ENCODE results near the gene NR2C2AP.
"Not testable (repeated sequence)": the region's sequence is repeated elsewhere in the genome, so short reads cannot be mapped to it uniquely, and the experiment has no call there.

The NR2C2AP gene

DNA sequence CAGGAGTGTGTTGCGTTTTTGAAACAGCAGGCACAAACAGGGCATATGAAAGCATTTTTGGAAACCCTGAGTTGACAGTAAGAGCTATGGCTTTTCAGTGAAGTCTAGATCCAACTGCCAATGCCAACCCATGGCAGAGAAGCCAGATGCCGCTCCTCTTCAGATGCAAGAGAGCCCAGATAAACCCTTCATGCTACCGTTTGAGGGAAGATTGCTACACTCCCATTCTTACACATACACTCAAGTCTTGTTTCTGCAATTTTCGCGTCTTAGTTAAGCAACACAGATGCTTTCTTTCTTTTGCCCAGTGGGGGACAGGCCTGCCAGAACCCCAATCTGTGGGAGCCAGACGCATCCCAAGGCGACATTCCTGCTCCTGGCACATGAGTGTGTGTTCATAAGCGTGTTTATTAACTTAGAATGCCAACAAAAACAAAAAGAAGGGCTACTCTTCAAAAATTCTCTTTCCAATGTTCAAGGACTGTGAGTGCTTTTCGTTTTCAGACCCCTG is 21.7 kb downstream of the NR2C2AP start:
- DNase-seq (ENCODE audit: low read depth) = no peak

DNA sequence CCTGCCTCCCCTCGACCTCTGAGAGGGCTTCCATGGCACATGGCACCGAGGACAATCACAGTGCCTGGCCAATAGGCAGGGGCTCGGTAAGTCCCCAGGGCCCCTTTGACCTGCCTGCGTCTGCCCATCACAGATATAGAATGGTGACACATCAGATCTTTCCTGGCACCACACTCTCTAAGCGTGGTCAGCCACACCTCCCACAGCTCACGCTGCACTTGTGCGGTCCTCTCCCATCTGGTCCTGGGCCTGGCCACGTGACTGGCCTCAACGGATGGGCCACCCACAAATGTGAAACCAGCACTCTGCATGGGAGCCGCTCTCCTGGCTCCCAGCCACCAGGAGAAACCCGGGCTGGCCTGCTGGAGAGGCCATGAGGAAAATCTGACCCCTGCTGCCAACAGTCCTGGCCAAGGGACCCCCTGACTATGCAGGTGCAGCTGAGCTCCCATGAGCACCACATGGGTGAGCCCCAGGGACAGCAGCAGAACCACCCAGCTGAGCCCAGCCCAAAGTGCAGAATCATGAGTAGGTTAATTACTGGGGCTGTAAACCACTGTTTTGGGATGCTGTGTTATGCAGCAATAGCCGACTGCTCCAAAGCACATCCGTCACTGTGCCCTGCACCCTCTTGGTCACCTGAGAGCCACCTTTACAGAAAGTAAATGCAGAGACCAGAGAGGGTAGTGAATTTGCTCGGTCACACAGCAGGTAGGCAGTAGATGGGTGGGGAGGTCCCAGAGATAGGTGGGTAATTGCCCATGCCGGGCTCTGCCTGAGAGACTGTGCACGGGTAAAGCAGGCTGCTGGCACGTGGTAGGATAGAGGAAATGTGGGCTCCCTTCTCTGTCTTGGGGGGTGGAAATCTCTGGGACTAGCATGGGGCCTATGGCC is 23.4 kb downstream of the NR2C2AP start:
- DNase-seq (ENCODE audit: low read depth) = no peak

DNA sequence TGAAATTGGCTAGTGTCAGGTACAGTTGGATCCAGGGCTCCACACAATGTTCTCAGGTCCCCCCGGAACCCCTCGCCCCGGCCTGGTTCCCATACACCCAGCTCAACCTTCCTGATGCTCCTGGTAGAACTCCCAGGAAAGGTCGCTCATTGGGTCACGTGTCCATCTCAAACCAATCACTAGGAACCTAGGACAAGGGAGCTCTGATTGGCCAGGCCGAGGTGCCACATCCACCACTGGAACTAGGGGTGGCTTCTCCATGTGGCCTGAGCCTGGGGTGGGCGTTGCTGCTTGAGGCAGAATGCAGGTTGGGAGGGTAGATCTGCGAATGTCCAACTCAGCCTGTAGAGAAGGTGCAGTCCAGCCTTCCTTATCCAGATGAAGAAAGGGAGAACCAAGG is 26.3 kb downstream of the NR2C2AP start:
- no peak for DNase-seq (ENCODE audit: low read depth)

DNA sequence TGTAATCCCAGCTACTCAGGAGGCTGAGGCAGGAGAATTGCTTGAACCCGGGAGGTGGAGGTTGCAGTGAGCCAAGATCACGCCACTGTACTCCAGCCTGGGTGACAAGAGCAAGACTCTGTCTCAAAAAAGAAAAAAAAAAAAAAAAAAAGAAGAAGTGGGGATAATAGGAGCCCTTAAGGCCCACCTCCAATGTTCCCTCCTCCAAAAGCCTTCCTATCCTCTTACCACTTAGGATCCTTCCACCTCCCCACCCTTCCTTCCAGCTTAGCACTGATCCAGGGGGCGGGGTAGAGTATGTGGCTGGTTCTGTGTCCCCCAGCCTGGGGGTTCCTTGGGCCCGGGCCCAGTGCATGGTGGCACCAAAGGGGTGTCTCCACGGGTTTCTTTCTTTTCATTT is 30.0 kb downstream of the NR2C2AP start:
- not testable (repeated sequence) for DNase-seq (ENCODE audit: low read depth)

DNA sequence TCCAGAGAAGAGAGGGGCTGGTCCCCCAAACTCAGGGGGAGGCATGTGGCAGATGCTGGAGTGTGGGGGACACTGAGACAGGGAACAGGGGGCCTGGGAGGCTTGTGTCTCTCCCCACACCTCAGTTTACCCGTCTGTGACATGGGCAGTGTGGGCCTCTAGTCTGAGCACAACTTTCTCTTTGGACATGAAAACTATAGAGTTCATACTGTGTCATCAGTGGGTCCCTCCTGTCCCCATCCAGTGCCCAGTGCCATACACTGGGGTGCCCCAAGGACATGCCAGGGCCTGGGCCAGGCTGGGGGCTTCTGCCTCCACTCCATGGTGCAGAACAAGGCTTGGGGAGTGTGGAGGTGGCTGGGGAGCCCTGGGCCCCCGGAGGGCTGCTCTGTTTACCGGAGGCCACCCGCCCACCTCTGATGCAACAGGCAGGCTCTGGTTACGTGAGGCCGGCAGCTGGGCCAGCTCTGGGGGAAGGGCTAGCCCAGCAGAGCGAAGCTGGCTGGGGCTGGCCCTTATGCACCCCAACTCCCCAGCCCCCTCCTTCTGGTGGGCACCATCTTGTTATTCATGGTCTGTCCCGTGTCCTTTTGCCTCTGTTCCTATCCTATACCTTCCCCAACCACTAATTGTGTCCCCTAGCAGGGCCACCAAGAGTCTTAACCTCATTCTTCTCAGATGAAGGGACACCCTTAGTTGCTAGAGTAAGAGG is 31.2 kb downstream of the NR2C2AP start:
- DNase-seq (ENCODE audit: low read depth) = no peak

DNA sequence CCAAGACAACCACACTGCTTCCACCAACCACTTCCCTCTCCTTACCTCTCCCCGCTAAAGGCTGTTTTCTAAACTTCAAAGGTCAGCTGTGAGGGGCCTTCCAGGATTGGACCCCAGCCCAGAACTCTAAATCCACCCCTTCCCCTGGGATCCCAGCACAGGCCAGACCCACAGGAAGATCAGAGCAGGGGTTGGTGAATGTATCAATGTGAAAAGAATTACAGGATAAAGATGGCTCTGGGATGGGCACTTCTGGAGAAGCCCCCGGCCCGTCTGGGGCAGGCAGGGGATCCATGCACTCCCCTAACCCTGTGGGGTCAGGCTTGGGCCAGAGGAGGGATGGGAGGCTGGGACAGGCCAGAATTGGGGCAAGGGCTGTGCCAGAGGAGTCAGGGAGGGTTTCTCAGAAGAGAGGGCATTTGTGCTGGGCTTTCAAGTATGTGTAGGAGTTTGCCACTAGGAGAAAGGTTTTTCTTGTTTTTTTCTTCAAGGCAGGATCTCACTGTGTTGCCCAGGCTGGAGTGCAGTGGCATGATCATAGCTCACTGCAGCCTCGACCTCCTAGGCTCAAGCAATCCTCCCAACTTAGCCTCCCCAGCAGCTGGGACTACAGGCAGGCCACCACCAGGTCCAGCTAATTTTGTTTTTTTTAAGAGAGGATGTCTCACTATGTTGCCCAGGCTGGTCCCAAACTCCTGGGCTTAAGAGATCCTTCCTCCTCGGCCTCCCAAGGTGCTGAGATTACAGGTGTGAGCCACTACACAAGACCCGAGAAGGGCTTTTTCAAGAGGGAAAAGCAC is 32.1 kb downstream of the NR2C2AP start:
- DNase-seq (ENCODE audit: low read depth) = no peak

DNA sequence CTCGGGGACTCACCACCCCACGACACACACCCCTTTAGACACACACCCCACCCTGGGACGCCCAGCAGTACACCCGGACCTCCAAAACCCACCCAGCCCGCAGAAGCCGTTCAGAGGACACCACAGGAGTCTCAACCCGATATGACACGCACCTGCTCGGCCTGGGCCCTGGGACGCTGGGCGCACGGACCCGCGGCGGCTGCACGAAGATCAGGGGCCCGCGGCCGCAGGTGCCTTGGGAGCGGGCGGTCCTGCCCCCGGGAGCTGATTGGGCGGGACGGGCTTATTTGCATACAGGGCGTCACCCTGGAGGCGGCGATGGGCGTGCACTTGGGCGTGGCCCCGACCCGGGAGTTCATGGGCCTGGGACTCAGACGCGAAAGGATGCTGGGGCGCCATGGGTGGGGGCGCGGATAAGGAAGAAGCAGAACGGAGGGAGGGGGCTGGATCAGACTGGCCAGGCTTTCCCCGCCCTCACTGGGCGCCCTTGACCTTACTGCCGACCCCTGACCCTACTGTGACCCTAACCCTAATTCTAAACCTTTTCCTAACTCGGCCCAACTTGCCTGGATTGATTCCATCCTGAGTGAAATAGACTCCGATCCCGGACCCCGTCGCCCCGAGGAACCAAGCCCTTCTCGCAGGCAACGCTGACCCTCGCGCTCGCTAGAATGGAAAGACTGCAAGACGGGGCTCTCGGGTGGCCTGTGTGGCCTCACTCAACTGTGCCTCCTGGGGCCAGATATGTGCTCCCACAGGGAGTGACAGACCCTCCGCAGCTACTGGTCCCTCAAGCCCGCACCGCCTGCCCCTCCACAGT is 33.0 kb downstream of the NR2C2AP start, which contains the start of gene MEF2B:
Gene MEF2B (minus strand): TSS at position 211 of the 820 bp plus-strand sequence. CDS start 19,528 bp downstream, outside the sequence.
- peak; percentile 66 for DNase-seq (ENCODE audit: low read depth)

DNA sequence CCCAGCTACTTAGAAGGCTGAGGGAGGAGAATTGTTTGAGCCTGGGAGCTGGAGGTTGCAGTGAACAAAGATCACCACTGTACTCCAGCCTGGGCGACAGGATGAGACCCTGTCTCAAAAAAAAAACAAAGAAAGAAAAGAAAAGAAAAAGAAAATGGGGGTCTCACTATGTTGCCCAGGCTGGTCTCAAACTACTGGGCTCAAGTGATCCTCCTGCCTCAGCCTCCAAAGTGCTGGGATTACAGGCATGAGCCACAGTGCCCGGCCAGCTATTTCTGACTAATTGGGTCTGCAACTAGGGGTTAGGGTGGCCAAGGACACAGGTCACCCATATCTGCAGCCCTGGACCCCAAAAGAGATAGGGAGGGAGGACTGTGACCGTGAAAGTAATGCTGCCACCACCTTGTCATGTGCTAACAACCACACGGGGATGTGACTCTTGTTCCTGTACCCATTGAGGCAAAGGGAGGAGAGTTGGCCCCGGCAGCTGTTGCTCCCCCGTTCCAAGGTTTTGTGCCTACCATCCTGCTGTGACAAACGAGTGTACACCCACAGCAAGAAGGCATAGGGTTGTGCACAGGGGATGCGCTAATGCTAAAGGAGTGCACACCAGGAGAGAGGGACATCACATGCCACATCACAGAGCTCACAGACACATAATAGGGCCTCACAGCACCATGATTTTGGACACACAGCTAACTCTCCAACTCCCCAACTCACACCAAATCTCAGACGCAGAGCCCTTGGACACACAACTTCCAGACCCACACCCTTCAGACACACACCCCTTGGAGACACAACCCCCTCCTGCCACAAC is 33.8 kb downstream of the NR2C2AP start:
- no peak for DNase-seq (ENCODE audit: low read depth)

DNA sequence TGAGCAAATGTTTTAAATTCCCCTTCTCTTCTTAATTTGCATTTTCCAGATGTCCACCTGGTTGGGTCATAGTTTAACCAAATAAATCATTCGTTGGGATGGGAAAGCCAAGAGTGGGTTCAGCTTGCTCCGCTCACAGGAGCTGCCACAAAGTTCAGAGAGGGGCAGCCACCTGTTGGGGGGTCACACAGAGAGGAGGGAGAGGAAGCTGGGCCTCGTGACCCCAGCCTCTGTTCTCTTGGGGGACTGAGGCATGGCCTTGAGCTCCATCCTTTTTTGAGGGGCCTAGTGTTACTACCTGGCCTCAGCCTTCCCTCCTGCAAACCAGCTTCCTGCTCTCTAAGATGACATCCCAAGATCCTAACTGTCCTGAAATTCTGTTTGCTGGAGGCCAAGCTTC is 35.6 kb downstream of the NR2C2AP start:
- no peak for DNase-seq (ENCODE audit: low read depth)

DNA sequence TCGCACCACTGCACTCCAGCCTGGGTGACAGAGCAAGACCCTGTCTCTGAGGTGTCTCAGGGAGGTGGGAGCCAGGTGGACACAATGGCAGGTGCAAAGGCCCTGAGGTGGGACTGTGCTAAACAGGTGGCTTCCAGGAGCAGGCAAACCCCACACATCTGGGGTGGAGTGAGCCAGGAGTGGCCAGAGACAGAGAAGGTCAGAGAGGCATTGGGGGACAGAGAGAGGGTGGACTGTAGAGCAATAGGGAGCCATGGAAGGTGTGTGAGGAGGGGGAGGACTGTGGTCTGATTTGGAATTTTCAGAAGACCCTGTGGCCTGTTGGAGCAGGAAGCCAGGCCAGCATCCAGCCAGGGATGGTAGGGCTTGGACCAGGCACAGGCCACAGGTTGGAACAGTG is 37.8 kb downstream of the NR2C2AP start:
- DNase-seq (ENCODE audit: low read depth) = no peak

DNA sequence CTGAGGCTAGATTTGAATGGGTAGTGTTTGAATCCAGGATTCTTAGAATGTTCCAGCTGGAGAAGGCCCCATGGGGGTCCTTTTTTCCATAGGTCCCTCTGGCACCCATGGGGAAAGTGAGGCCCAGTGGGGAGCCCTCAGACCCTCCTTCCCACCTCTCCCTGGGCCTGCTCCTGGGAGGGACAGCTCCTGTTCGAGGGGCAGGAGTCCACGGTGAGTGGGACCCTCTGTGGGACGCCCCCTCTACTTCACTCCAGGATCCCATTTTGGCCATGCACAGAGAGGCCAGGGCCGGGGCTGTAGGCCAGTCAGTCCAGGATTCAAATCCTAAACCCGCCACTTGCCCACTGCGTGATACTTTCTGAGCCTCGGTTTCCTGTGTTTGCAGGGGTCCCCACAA is 40.7 kb downstream of the NR2C2AP start:
- DNase-seq (ENCODE audit: low read depth) = no peak

DNA sequence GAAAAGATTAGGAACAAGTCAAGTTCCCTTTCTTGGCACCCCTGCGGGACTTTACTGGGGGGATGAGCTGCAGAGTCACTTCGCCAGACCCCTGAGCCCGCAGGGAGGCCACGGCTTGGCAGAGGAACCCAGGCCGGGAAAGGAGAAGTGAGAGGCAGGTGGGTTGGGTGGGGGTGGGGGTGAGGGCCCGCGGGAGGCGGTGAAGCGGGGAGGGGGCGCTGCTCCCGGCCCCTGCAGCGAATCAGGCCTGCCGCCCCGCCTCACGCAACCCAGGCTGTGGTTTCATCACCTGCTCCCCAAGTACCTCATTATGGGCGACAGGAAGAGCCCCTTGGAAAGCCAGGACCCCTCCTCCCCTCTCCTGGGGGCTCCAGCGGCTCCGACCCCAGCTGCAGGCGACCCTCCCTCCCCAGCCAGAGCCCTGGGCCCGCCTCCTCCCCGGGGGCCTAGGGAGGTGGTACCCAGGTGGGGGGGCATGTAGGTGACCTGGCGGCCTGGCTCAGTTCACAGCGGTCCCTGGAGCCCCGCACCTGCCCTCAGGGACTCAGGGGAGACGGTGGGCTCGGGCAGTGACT is 42.7 kb downstream of the NR2C2AP start:
- DNase-seq (ENCODE audit: low read depth) = no peak

DNA sequence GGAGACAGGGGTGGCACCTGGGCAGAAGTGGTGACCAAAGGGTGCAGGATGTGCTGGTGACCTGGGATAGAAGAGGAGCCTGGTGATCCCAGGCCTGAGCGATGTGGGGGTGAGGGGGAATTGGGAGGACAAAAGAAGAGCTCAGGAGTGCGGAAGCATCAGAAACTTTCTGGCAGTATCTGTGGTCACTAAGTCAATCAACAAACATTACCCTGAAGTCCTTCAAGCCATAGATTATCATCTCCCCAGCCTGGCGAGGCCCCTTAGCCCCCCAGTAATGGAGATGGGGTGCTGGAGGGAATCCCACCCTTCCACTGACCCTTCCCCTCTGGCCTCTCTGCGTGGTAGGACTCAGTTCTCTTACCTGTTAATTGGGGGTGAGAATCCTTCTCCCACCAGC is 43.7 kb downstream of the NR2C2AP start:
- DNase-seq (ENCODE audit: low read depth) = no peak

DNA sequence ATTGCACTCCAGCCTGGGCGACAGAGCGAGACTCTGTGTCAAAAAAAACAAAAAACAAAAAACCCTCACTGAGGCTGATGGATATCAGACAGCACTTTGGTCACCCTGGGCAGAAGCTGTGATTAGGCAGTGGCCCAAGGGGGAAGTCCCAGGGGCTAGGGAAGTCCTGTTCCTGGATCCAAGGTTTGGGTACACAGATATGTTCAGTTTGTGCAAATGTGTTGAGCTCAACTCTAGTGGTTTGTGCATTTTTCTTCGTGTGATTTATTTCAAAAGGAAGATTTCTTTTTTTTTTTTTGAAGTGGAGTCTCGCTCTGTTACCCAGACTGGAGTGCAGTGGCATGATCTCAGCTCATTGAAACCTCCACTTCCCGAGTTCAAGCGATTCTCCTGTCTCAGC is 45.4 kb downstream of the NR2C2AP start:
- no peak for DNase-seq (ENCODE audit: low read depth)

DNA sequence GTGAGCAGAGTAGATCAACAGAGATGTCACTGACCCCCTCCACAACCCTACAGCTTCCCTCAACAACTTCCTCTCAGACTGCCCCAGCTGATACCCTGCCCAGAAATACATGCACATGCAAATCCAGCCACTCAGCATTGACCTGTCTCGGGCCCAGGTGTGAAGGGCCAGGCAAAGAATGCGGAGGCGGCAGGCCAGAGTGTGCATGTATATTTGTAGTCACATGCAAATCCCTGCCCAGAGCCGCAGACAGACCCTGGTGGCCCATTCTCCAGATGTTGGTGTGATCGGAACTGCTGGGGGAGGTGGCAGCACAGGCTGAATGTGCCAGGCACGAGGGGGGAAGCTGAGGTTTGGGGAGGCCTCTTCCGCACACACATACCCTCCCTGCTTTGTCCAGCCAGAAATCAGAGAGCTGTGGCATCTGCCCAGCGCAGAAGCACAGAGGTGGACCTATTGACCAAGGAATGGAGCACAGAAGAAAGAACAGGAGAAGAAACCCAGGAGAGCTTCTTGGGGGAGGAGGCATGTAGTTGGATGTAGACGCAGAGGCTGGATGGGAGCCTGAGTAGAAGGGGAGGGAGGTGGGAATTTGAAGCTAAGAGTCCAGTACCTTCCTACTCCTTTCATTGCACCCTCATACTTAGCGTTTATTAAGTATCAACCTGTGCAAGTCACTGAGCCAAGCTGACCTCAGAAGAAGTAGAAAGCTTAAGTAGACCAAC is 47.6 kb downstream of the NR2C2AP start:
- no peak for DNase-seq (ENCODE audit: low read depth)

DNA sequence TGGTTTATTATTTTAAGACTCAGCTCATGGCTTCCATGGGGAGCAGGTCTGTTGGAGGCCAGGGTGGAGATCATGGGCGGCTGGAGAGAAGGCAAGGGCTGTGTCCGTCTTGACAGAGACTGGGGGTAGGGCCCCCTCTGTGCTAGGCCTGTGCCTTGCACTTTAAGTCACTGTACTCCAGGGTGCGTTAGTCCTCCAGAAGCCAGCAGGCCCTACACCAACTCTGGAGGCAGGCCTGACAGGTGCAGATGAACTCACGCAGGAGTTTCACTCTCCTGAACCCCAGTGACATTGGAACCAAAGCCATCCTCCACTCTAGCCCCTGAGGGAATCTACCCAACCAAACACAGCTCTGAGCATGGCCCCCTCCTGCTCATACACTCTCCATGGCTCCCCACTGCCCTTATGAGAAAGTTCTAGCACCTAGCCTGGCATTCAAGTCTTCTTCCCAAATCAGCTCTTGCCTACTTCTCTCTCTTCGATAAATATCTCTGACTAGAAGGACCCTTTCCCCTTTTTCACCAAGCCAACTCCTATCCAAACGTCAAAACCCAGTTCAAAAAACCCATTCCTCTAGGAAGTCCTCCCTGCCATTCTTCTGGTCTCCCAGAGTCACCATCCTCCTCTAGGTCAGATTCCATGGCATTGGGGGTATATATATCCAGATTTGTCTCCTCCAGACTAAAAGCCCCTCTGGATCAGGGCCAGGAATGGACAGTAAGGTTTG is 48.3 kb downstream of the NR2C2AP start:
- no peak for DNase-seq (ENCODE audit: low read depth)

DNA sequence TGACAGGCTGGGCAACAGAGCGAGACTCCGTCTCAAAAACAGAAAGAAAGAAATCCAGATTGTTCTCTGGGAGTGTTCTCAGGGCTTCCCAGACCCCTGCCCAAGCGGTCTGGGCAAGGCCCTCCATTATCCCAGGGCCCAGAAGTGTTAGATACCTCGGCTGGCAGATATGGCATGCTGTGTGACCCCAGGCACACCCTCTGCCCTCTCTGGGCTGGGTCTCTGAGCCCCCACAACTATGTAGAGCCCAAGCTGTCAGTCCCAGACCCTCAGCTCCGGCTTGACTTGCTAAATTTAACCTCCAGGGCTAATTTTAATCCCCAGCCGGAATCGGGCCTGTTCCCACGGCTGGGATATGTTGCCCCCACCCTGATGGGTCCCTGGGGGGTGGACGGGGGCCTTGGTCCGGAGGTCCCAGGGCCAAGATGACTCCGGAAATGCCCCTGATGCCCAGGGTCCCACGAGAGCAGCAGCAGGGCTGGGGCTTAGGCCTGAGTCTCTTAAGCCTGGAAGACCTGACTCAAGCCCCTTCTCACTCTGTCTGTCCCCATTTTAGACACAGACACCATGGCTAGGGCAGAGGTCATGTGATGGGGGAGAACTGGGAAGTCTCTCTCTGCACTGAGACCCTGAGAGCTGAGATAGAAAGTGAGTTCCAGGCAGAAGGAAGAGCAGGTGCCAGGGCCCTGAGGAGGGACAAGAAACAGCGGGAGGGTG is 50.4 kb downstream of the NR2C2AP start:
- DNase-seq (ENCODE audit: low read depth) = no peak

DNA sequence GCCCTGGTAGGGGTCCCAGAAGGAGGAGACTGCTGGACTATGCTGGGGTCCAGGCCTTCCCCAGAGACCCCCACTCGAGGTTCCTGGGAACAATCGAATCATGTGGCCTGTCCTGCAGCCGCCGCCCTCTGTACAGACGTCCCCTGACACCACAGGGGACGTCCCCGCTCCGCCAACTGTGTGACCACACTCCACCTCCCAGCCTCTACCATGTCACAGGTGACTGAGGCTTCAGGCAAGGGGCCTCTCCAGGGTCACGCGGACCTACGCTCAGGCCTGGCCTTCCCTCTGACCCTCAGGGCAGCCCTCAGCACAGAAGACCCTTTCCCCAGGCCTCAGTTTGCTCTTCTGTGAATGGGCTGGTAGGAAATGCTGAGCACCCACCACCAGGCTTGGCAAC is 51.8 kb downstream of the NR2C2AP start:
- DNase-seq (ENCODE audit: low read depth) = no peak
